HG03457 (cell line): ENCODE measurements around the gene PTOV1.

Source experiments
- ATAC-seq: cut with Tn5 transposase; IDR thresholded peaks from one replicate; pipeline ENCODE4 v1.9.1; 2021; ENCODE audit warnings: moderate number of reproducible peaks; ENCODE audit not compliant: unreplicated experiment

PTOV1 gene

GRCh38 chr19:49887665-49888509 lies 36.9 kb downstream of the PTOV1 start:
- ATAC-seq: no peak

DNA sequence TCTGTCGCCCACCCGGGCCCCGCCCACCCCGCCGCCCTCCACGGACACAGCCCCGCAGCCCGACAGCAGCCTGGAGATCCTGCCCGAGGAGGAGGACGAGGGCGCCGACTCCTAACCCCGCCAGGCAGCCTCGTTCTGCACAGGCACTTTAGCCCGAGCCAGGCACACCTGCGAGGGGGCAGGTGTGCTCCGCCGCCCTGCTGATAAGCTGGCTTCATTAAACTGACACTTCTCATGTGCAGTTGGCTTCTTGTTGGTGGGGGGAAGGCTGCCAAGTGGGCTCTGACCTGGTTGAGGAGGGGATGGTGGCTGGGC lies 37.5 kb downstream of the PTOV1 start:
- ATAC-seq: no peak

GRCh38 chr19:49889038-49889686 lies 38.2 kb downstream of the PTOV1 start:
- ATAC-seq: no peak

DNA sequence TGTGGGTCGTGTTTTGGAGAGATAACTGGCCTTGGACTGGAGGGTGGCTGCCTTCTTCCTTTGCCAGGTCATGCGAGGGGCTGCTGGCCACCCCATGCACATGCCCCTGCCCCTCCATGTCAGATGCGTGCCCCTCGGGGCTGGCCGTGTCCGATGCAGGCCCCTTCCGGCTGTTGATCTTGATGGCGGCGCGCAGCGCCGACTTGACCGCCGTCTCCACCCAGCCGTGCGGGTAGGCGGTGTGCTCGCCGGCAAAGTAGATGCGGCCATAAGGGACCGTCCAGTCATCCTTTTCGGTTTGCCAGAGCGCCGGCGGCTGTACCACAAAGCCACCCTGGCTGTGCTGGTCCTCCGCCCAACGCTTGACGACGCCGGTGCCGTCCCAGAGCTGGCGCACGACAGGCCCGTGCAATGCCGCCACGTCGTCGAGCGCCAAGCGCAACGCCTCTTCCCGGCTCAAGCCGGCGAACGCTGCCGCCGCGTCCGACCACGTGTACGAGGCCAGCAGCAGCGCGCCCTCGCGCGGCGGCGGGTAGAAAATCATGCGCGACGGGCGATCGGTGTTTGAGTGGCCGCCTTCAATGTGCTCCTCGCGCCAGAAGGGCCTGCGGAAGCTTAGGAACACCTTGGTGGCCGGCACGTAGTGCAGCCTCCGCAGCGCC lies 38.9 kb downstream of the PTOV1 start:
- ATAC-seq: no peak

- ATAC-seq: no peak
These were observed 39.7 kb downstream of the PTOV1 start for GRCh38 chr19:49890349-49891311.

DNA sequence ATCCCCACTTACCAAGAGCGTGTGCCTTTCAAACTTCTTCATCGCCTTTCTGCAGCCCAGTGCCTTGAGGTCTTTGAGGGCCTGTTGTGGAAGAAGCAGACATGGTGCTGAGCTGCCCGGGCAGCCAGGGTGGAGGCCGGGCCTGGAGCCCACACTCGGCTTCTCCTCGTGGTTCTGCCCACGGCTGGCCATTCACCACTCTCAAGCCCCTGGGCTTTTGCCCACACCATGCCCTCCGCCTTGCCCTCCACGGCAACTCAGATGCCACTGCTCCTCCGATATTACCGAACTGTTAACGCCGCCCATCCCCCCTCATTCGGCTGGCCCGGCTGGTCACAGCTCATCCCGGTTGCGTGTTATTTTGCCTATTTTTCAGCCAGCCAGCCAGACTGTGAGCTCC lies 40.4 kb downstream of the PTOV1 start:
- ATAC-seq: no peak

GRCh38 chr19:49892716-49893115 lies 41.8 kb downstream of the PTOV1 start:
- no peak for ATAC-seq

DNA sequence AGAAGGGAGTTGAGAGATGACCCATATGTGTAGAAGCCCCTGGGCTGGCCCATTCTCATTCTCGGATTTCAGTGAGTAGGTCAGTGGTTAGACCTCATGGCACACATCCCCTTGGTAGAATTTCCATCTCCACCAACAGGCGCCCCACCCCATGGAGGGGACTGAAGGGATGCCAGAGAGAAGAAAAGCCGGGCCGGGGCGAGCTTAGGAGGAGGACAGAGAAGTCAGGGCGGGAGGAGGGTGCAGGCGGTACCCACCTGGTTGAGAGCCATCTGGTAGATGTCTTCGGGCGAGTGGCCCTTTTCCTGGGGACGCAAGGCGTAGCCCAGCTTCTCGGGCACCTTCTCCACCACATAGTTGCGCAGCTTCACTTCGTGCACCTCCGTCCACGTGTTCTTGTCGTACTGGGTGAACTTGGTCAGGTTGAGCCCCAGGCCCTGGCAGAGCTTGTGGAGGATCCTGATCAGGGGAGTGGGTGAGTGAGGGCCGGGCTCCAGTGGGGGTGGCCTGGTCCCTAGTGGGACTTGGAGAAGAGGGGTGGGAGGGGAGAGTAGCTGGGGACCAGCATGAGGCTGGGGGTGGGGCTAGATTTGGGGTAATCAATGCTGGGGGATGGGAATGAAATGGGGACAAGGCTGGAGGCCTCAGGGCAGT lies 43.2 kb downstream of the PTOV1 start:
- no peak for ATAC-seq

- ATAC-seq: no peak
These were observed 44.1 kb downstream of the PTOV1 start for GRCh38 chr19:49894879-49895565.

DNA sequence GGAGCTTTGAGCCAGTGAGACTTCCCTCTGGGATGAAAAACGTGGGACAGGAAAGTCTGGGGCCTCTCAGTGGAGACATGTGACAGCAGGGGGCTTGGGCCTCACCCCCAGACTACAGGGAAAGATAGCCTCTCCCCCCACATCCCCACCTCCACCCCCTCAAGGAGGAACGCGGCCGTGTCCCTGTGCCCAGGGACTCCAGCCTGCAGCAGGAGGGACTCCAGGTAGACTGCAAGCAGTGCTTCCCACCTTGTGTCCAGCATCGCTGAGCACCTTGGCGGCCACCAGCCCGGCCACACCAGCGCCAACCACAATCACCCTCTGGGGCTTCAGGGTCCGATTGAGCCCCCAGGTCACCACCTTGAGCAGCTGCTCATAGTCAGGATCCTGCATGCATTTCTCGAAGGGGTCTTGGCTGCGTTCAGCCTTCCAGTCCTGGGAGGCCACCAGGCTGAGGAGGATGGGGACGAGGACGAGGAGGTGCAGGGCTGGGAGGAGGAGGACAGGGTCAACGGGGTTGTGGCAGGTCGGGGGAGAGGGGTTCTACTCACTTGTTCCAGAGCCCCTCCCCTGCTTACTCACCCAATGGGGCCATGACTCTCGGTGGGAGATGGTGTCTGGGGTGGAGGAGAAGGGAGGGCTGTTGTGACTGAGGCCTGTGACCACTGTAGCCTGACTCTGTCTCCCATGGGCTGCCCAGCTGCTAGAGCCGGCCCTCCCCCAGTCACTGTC lies 44.8 kb downstream of the PTOV1 start:
- no peak for ATAC-seq

DNA sequence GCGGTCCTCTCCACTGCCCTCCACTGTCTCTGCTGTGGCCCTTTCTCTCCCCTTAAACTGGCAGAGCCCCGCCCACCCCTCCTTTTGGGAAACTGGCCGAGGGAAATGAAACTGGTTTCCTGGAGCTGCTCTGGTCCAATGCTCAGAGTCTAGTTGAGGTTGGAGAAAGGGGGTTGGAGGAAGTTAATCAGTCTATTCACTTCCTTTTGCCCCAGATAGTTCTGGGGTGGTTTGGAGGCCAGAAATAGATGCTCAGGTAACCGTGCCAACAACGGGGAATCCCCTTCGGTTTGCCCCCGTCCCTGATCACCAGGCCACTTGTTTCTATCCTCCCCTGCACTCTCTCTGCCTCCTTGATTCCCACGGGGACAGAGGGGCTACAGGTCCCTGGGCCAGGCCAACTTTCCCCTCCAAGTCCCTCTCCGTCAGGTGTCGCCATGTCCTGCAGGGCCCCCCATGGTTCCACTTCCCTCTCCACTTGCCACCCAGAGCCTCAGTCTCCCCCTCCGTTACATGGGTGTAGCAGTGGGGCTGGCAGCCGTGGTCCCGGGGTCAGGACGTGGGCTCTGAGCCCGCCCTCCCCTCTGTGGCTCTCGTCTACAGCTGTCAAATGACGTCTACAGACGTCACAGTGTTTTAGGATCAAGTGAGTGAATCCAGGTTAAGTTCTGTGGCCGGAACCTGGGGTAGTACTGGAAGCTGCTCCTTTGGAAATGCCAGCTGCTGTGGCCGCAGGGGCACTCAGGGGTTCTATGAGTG lies 46.1 kb downstream of the PTOV1 start, which contains the start of gene IL4I1:
Gene IL4I1 (minus strand): TSS at position 25 of the 759 bp plus-strand sequence. CDS start 727 bp downstream, outside the sequence.
- peak; percentile 45 for ATAC-seq

GRCh38 chr19:49904136-49904535 lies 53.2 kb downstream of the PTOV1 start:
- ATAC-seq: no peak

GRCh38 chr19:49906879-49907564 lies 56.1 kb downstream of the PTOV1 start:
- no peak for ATAC-seq

DNA sequence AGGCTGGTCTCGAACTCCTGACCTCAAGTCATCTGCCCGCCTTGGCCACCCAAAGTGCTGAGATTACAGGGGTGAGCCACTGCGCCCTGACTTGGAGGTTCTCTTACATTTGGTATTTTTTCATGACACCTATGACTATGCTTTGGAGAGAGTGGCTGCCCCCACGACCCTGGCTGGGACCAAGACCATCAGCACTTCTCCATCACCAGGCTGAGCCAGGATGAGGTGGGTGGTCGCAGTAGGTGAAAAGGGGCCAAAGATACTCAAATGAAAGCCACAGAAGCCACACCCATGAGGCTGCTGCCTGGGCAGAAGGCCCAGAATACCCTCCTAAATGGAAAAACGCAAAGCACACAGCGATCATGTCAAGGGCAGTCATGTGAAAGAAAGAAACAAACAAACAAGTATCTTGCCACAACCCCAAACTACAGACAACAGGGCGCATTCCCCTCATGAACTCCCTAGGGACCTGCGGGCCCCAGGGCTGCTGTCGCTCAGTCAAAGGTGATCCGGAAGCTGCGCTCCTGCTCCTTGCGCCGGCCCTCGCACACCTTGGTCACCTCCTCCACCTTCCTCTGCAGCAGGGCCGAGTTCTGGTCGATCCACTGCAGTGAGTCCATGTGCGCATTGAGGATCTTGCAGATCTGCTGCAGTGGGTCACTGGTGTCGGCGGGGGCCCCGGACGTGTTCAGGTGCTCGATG lies 56.9 kb downstream of the PTOV1 start:
- no peak for ATAC-seq

DNA sequence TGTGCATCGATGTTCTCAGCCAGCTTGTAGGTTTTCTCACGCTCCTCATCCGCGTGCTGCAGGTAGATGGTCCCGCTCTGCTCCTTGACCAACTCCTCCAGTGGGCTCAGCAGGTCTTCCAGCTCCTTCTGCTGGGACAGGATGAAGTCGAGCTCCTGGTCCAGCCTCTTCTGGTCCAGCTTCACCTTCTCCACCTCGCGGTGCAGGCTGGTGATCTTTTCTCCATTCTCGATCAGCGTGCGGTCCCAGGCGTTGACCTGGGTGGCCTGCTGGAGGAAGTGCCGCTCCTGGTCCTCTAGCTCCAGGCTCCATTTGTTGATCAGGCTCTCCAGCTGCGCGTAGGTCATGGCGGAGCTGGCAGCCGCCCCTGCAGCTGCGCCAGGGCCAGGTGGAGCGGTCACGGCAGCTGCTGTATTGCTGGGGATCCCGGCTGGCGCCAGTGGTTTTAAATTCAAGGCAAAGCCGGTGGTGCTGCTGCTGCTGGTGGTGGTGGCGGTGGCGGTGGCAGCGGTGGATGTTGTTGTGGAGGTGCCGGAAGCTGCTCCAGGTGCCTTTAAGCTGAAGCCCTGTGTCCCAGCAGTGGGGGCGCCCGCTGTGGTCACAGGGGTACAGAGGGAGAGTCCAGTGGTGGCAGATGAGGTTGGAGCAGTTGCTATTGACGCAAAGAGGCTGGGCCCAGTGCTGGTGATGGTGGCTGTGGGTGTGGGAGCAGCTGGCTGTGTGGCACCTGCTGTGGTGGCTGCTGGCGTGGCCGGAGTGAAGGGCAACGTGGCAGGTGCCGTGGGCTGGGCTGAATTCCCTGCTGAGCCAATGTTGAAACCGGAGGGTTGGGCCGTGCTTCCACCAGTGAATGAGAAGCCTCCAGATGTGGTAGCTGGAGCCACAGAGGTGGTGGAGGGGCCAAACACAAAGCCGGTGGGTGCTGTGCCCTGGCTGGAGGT lies 57.8 kb downstream of the PTOV1 start:
- no peak for ATAC-seq

DNA sequence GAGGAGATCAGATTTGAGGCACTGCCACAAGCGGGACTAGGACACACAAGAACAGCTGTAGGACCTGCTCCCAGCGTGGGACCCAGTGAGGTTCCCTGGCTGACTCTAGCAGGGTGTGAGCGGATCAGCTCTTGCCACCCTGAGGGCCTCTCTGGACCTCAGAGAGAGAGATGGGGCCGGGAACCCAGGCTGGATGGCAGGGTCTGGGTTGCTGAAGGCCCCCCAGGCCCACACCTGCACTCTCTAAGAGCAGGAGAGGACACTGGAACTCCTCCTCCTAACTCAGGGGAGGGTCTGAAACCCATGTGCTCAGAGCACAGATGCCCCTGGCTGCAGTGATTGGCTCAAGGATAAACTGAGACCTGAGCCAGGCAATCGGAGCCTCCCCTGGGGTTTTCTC lies 59.2 kb downstream of the PTOV1 start:
- ATAC-seq: no peak
